NCI-H446 treated with DMSO at 0.1 percent for 48 hours (cell line): ENCODE results near the gene CRIP2.

Source experiments
- DNase-seq: peaks from one replicate; lab custom pipeline; 2025; lab: John Stamatoyannopoulos, UW

Gene CRIP2

GRCh38 chr14:105488781-105489541, 14.3 kb downstream of the CRIP2 start:
- DNase-seq: no peak

GRCh38 chr14:105489542-105490266, 15.1 kb downstream of the CRIP2 start:
- peak; percentile 78 for DNase-seq

- DNase-seq: no peak
These were observed 15.6 kb downstream of the CRIP2 start for GRCh38 chr14:105490267-105490571.

- peak; percentile 100 for DNase-seq
These were observed 16.1 kb downstream of the CRIP2 start, which contains the start of gene TEDC1 for GRCh38 chr14:105490572-105491365. Gene TEDC1, plus strand, starts transcription at chr14:105491246. Its CDS starts 130 bp downstream, at chr14:105491376.

- DNase-seq: peak; percentile 49
These were observed 16.8 kb downstream of the CRIP2 start for GRCh38 chr14:105491366-105491973.

GRCh38 chr14:105492031-105492970, 17.7 kb downstream of the CRIP2 start:
- DNase-seq: peak; percentile 49

GRCh38 chr14:105492971-105493871, 18.6 kb downstream of the CRIP2 start:
- DNase-seq: no peak

GRCh38 chr14:105493921-105494605, 19.4 kb downstream of the CRIP2 start:
- no peak for DNase-seq

- no peak for DNase-seq
These were observed 19.9 kb downstream of the CRIP2 start for GRCh38 chr14:105494606-105494929.

GRCh38 chr14:105495101-105495989, 20.7 kb downstream of the CRIP2 start:
- peak; percentile 18 for DNase-seq

GRCh38 chr14:105495990-105496830, 21.6 kb downstream of the CRIP2 start:
- DNase-seq: no peak

- no peak for DNase-seq
These were observed 22.4 kb downstream of the CRIP2 start for GRCh38 chr14:105496831-105497591.

GRCh38 chr14:105497671-105498429, 23.2 kb downstream of the CRIP2 start:
- no peak for DNase-seq

- DNase-seq: no peak
These were observed 24.0 kb downstream of the CRIP2 start for GRCh38 chr14:105498430-105499255.
